ENCODE measurements around the gene DNAH2. TPM values are rescaled to one million over a fixed set of nuclear protein-coding genes. Genes with fewer than 3 reads are reported as not detected.

DNAH2 gene
- total RNA-seq, 4 donors from 2014 or later = under 0.01 to 1.4 (median 0.48) TPM

GRCh38 chr17:7797976-7798375, 80.4 kb downstream of the DNAH2 start:
- Histone ChIP-seq H3K9me3 (no peaks in the 10 kb centered on the region), H3K4me1 (no peaks in the 10 kb centered on the region), H3K4me3 (no peak overlapping the region), H3K27me3 (no peaks in the 10 kb centered on the region), H3K27ac (no peak overlapping the region), H3K36me3 (no peaks in the 10 kb centered on the region)
- TF ChIP-seq, protein P1, sequence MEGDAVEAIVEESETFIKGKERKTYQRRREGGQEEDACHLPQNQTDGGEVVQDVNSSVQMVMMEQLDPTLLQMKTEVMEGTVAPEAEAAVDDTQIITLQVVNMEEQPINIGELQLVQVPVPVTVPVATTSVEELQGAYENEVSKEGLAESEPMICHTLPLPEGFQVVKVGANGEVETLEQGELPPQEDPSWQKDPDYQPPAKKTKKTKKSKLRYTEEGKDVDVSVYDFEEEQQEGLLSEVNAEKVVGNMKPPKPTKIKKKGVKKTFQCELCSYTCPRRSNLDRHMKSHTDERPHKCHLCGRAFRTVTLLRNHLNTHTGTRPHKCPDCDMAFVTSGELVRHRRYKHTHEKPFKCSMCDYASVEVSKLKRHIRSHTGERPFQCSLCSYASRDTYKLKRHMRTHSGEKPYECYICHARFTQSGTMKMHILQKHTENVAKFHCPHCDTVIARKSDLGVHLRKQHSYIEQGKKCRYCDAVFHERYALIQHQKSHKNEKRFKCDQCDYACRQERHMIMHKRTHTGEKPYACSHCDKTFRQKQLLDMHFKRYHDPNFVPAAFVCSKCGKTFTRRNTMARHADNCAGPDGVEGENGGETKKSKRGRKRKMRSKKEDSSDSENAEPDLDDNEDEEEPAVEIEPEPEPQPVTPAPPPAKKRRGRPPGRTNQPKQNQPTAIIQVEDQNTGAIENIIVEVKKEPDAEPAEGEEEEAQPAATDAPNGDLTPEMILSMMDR (IDR thresholded peaks at IDR 0.05) = no peak
- TF ChIP-seq POLR2A (IDR thresholded peaks at IDR 0.05) = no peak
- no peak for DNase-seq
- intact Hi-C loops (cut with DNase I; ENCODE audit: low total_unique reads) = no loop called here

- no peaks in the 10 kb centered on the region for H3K36me3 ChIP-seq
- H3K4me3 ChIP-seq = no peak overlapping the region
- no peaks in the 10 kb centered on the region for H3K9me3 ChIP-seq
- TF ChIP-seq, protein P1 (IDR thresholded peaks at IDR 0.05) = no peak
- TF ChIP-seq POLR2A (IDR thresholded peaks at IDR 0.05) = no peak
- no peak for DNase-seq
- H3K27me3 ChIP-seq = no peaks in the 10 kb centered on the region
- no peak overlapping the region for H3K27ac ChIP-seq
- no peaks in the 10 kb centered on the region for H3K4me1 ChIP-seq
- intact Hi-C loops (cut with DNase I; ENCODE audit: low total_unique reads) = no loop called here
Measured at GRCh38 chr17:7798839-7799238, 81.3 kb downstream of the DNAH2 start.

GRCh38 chr17:7803981-7804380, 86.4 kb downstream of the DNAH2 start:
- no peaks in the 10 kb centered on the region for H3K36me3 ChIP-seq
- no peak for DNase-seq
- TF ChIP-seq, protein P1 (IDR thresholded peaks at IDR 0.05) = no peak
- TF ChIP-seq POLR2A (IDR thresholded peaks at IDR 0.05) = no peak
- intact Hi-C loops (cut with DNase I; ENCODE audit: low total_unique reads) = no loop called here
- H3K4me1 ChIP-seq = no peaks in the 10 kb centered on the region
- no peak overlapping the region for H3K27ac ChIP-seq
- H3K9me3 ChIP-seq = no peaks in the 10 kb centered on the region
- H3K27me3 ChIP-seq = no peaks in the 10 kb centered on the region
- H3K4me3 ChIP-seq = no peak overlapping the region

- TF ChIP-seq, protein P1 (IDR thresholded peaks at IDR 0.05) = no peak
- no peak for TF ChIP-seq POLR2A (IDR thresholded peaks at IDR 0.05)
- DNase-seq = no peak
- Histone ChIP-seq H3K27me3 (no peaks in the 10 kb centered on the region), H3K4me1 (no peaks in the 10 kb centered on the region), H3K36me3 (no peaks in the 10 kb centered on the region), H3K4me3 (no peak overlapping the region), H3K9me3 (no peaks in the 10 kb centered on the region), H3K27ac (no peak overlapping the region)
- intact Hi-C loops (cut with DNase I; ENCODE audit: low total_unique reads) = no loop called here
Measured at GRCh38 chr17:7806587-7806986, 89.0 kb downstream of the DNAH2 start.

- Histone ChIP-seq H3K27ac (no peak overlapping the region), H3K27me3 (no peaks in the 10 kb centered on the region), H3K4me3 (no peak overlapping the region), H3K4me1 (no peaks in the 10 kb centered on the region), H3K36me3 (no peaks in the 10 kb centered on the region), H3K9me3 (no peaks in the 10 kb centered on the region)
- TF ChIP-seq POLR2A (IDR thresholded peaks at IDR 0.05) = no peak
- TF ChIP-seq, protein P1 (IDR thresholded peaks at IDR 0.05) = no peak
- DNase-seq = no peak
- intact Hi-C loops (cut with DNase I; ENCODE audit: low total_unique reads) = no loop called here
Measured at GRCh38 chr17:7807206-7807605, 89.7 kb downstream of the DNAH2 start.
